Neuronal stem cell (in vitro differentiated cells): ENCODE results near the gene SLC34A2.
"Not testable (repeated sequence)": the region's sequence is repeated elsewhere in the genome, so short reads cannot be mapped to it uniquely, and the experiment has no call there.

Source experiments
- DNase-seq: peaks from one replicate; pipeline ENCODE4 v3.0.0-alpha.2; 2013; ENCODE audit warnings: low spot score
- H2AFZ ChIP-seq: one replicate; pipeline ENCODE4 v1.6.1; 2013; ENCODE audit warnings: mild to moderate bottlenecking, low read length, inconsistent platforms
- H2AK5ac ChIP-seq: 2 replicates; pipeline ENCODE4 v1.6.1; 2013; ENCODE audit warnings: low read depth, mild to moderate bottlenecking, inconsistent platforms, low read length, moderate library complexity, mixed read lengths
- H2BK120ac ChIP-seq: 2 replicates; pipeline ENCODE4 v1.6.1; 2013; ENCODE audit warnings: low read depth, mild to moderate bottlenecking, inconsistent platforms, low read length, moderate library complexity, mixed read lengths
- H2BK12ac ChIP-seq: one replicate; pipeline ENCODE4 v1.6.1; 2013; ENCODE audit warnings: low read length, inconsistent platforms
- H2BK15ac ChIP-seq: 2 replicates; pipeline ENCODE4 v1.6.1; 2013; ENCODE audit warnings: mild to moderate bottlenecking, low read length, inconsistent platforms, mixed read lengths
- H2BK5ac ChIP-seq: one replicate; pipeline ENCODE4 v1.6.1; 2013; ENCODE audit warnings: inconsistent platforms, mild to moderate bottlenecking, low read length, moderate library complexity
- H3K14ac ChIP-seq: one replicate; pipeline ENCODE4 v1.6.1; 2013; ENCODE audit warnings: low read length, inconsistent platforms
- H3K18ac ChIP-seq: 2 replicates; pipeline ENCODE4 v1.6.1; 2013; ENCODE audit warnings: low read length, inconsistent platforms
- H3K23ac ChIP-seq: 2 replicates; pipeline ENCODE4 v1.6.1; 2013; ENCODE audit warnings: low read depth, mild to moderate bottlenecking, mixed read lengths, low read length, inconsistent platforms; ENCODE audit not compliant: poor library complexity
- H3K27ac ChIP-seq: replicated peaks from 3 replicates; pipeline ENCODE4 v1.5.1; 2013; ENCODE audit warnings: low read length, inconsistent platforms
- H3K27me3 ChIP-seq, 3 experiments: 2 replicates each; pipeline ENCODE4 v1.6.1; 2013; ENCODE audit warnings: low read length in 3 of 3, mild to moderate bottlenecking in 2 of 3, inconsistent platforms in 1 of 3, low read depth in 1 of 3, mixed read lengths in 1 of 3, moderate library complexity in 1 of 3; ENCODE audit not compliant: control insufficient read depth in 3 of 3, insufficient read depth in 3 of 3
- H3K36me3 ChIP-seq, 2 donors: replicated peaks in 1 of 2; 2 replicates each; pipeline ENCODE4 v1.6.1; 2013; ENCODE audit warnings: low read length in 2 of 2; ENCODE audit not compliant: control insufficient read depth in 2 of 2, insufficient read depth in 2 of 2
- H3K4ac ChIP-seq: 2 replicates; pipeline ENCODE4 v1.6.1; 2013; ENCODE audit warnings: inconsistent platforms, mild to moderate bottlenecking, low read length, moderate library complexity
- H3K4me1 ChIP-seq, 2 donors: 1 replicate in 1 of 2; 2 replicates in 1 of 2; pipeline ENCODE4 v1.6.1; 2013; ENCODE audit warnings: low read length in 2 of 2, low read depth in 1 of 2; ENCODE audit not compliant: control insufficient read depth in 2 of 2, insufficient read depth in 1 of 2
- H3K4me2 ChIP-seq: one replicate; pipeline ENCODE4 v1.6.1; 2013; ENCODE audit warnings: mild to moderate bottlenecking, low read length, inconsistent platforms; ENCODE audit not compliant: insufficient read depth, poor library complexity, severe bottlenecking
- H3K4me3 ChIP-seq, 2 donors: 2 replicates each; pipeline ENCODE4 v1.5.1; 2013; ENCODE audit warnings: low read length in 2 of 2, mild to moderate bottlenecking in 2 of 2, inconsistent platforms in 1 of 2, moderate library complexity in 1 of 2
- H3K79me1 ChIP-seq: one replicate; pipeline ENCODE4 v1.6.1; 2013; ENCODE audit warnings: low read depth, mild to moderate bottlenecking, inconsistent platforms, low read length, moderate library complexity
- H3K9ac ChIP-seq: one replicate; pipeline ENCODE4 v1.6.1; 2013; ENCODE audit warnings: mild to moderate bottlenecking, low read depth, low read length, inconsistent platforms; ENCODE audit not compliant: poor library complexity
- H3K9me3 ChIP-seq, 2 donors: replicated peaks in 1 of 2; 2 replicates each; pipeline versions ENCODE3 to v1.6.1; 2013; ENCODE audit warnings: low read length in 2 of 2, mild to moderate bottlenecking in 2 of 2, inconsistent platforms in 1 of 2, low read depth in 1 of 2, mixed read lengths in 1 of 2, moderate library complexity in 1 of 2; ENCODE audit not compliant: control insufficient read depth in 2 of 2, insufficient read depth in 1 of 2
- H4K8ac ChIP-seq: one replicate; pipeline ENCODE4 v1.6.1; 2013; ENCODE audit warnings: low read depth, mild to moderate bottlenecking, inconsistent platforms, low read length, moderate library complexity
- H4K91ac ChIP-seq: one replicate; pipeline ENCODE4 v1.6.1; 2013; ENCODE audit warnings: low read length, low read depth, mild to moderate bottlenecking, inconsistent platforms; ENCODE audit not compliant: poor library complexity
- WGBS, 2 donors: extraction: QIAGEN DNeasy Blood & Tissue Kit; methylation state at CpG; one replicate each; pipeline ENCODE4 v1.1.7; 2013; ENCODE audit warnings: missing lambda C conversion rate in 2 of 2, mixed read lengths in 1 of 2; ENCODE audit not compliant: insufficient read length in 2 of 2, insufficient replicate concordance in 1 of 2; ENCODE audit errors: extremely low coverage in 2 of 2; 5-methylcytosine and 5-hydroxymethylcytosine counted together

Gene SLC34A2

GRCh38 chr4:25658777-25659176 lies 3.1 kb downstream of the SLC34A2 start:
- Histone ChIP-seq H3K79me1 (no peaks in the 10 kb centered on the region), H2AFZ (no peak overlapping the region), H2BK15ac (no peak overlapping the region), H3K23ac (no peak overlapping the region), H3K27me3 (peaks cover 2 to 32% (median 32%) of the 10 kb centered on the region in 3 experiments), H3K18ac (no peak overlapping the region), H3K9me3 (peaks cover 0 to 2% of the 10 kb centered on the region in 2 donors), H3K14ac (no peak overlapping the region), H3K27ac (no peak overlapping the region), H4K8ac (no peak overlapping the region), H3K36me3 (no peaks in the 10 kb centered on the region), H3K9ac (no peak overlapping the region), H3K4me2 (no peak overlapping the region), H4K91ac (no peak overlapping the region), H2BK120ac (no peak overlapping the region), H2BK12ac (no peak overlapping the region), H3K4me1 (peaks cover 0 to 29% of the 10 kb centered on the region in 2 donors), H3K4ac (no peak overlapping the region), H2AK5ac (peak overlapping the region; percentile 41), H3K4me3 (no peak overlapping the region), H2BK5ac (no peak overlapping the region)
- no peak for DNase-seq
- no CpG with 5 or more reads among the region's 3 CpGs for WGBS, 2 donors

GRCh38 chr4:25661441-25661840 lies 5.8 kb downstream of the SLC34A2 start:
- not testable (repeated sequence) for H3K4me2 ChIP-seq, H2BK5ac ChIP-seq
- WGBS, 2 donors, result no CpG with 5 or more reads among the region's 4 CpGs

GRCh38 chr4:25662306-25662705 lies 6.7 kb downstream of the SLC34A2 start:
- Histone ChIP-seq H2BK12ac (no peak overlapping the region), H4K91ac (no peak overlapping the region), H2AK5ac (no peak overlapping the region), H3K4me2 (no peak overlapping the region), H3K4ac (no peak overlapping the region), H3K14ac (no peak overlapping the region), H4K8ac (no peak overlapping the region), H2BK120ac (no peak overlapping the region), H2BK5ac (no peak overlapping the region), H3K79me1 (no peaks in the 10 kb centered on the region), H3K27me3 (peaks cover 0 to 3% (median 0%) of the 10 kb centered on the region in 3 experiments), H3K9ac (no peak overlapping the region), H3K4me1 (peaks cover 0 to 18% of the 10 kb centered on the region in 2 donors), H3K23ac (no peak overlapping the region), H2BK15ac (no peak overlapping the region), H3K27ac (no peak overlapping the region), H3K36me3 (no peaks in the 10 kb centered on the region), H3K9me3 (no peaks in the 10 kb centered on the region), H3K18ac (peak overlapping the region; percentile 32), H2AFZ (no peak overlapping the region), H3K4me3 (no peak overlapping the region)
- no peak for DNase-seq
- no CpG with 5 or more reads among the region's 10 CpGs for WGBS, 2 donors

More at GRCh38 chr4:25661441-25661840, 5.8 kb downstream of the SLC34A2 start:
- H2BK15ac ChIP-seq, H4K91ac ChIP-seq, H3K9ac ChIP-seq, H3K23ac ChIP-seq, H3K4ac ChIP-seq, H3K27me3 ChIP-seq, H3K18ac ChIP-seq, H3K36me3 ChIP-seq, H3K79me1 ChIP-seq, H3K27ac ChIP-seq, H2BK12ac ChIP-seq, H2AK5ac ChIP-seq, H3K9me3 ChIP-seq, H4K8ac ChIP-seq, DNase-seq, H3K14ac ChIP-seq, H2BK120ac ChIP-seq, H3K4me3 ChIP-seq, H2AFZ ChIP-seq: not testable (repeated sequence)
- H3K4me1 ChIP-seq, result peaks cover 0 to 21% of the 10 kb centered on the region in 2 donors

GRCh38 chr4:25663781-25664180 lies 8.1 kb downstream of the SLC34A2 start:
- no peak overlapping the region for H3K27ac ChIP-seq
- no peak overlapping the region for H3K4ac ChIP-seq
- no peak overlapping the region for H3K9ac ChIP-seq
- H4K8ac ChIP-seq, result no peak overlapping the region
- no CpG with 5 or more reads among the region's 8 CpGs for WGBS, 2 donors
- no peak overlapping the region for H3K23ac ChIP-seq
- no peak overlapping the region for H4K91ac ChIP-seq
- peaks cover 0 to 21% of the 10 kb centered on the region in 2 donors for H3K4me1 ChIP-seq
- H3K4me2 ChIP-seq, result no peak overlapping the region
- H2BK15ac ChIP-seq, result no peak overlapping the region
- H2BK12ac ChIP-seq, result no peak overlapping the region
- H3K9me3 ChIP-seq, result no peaks in the 10 kb centered on the region
- H3K4me3 ChIP-seq, result no peak overlapping the region
- no peaks in the 10 kb centered on the region for H3K27me3 ChIP-seq
- H3K18ac ChIP-seq, result no peak overlapping the region
- H3K14ac ChIP-seq, result no peak overlapping the region
- no peak for DNase-seq
- H2BK5ac ChIP-seq, result no peak overlapping the region
- peak overlapping the region; percentile 41 for H2AFZ ChIP-seq
- no peaks in the 10 kb centered on the region for H3K79me1 ChIP-seq
- H2BK120ac ChIP-seq, result no peak overlapping the region
- no peaks in the 10 kb centered on the region for H3K36me3 ChIP-seq
- no peak overlapping the region for H2AK5ac ChIP-seq
